Mesenchymal stem cell (in vitro differentiated cells and primary cell): ENCODE results near the gene SCARF2.
"Not testable (repeated sequence)": the region's sequence is repeated elsewhere in the genome, so short reads cannot be mapped to it uniquely, and the experiment has no call there.

ENCODE experiments used
- DNase-seq: peaks from one replicate; pipeline ENCODE4 v3.0.0-alpha.2; 2013
- H2AFZ ChIP-seq: one replicate; pipeline ENCODE4 v1.6.1; 2013; ENCODE audit warnings: low read depth, mild to moderate bottlenecking, control low read depth, inconsistent platforms, low read length, moderate library complexity
- H2AK5ac ChIP-seq: 2 replicates; pipeline ENCODE4 v1.6.1; 2013; ENCODE audit warnings: low read length, moderate library complexity, mild to moderate bottlenecking, inconsistent platforms; ENCODE audit not compliant: severe bottlenecking
- H2BK120ac ChIP-seq: one replicate; pipeline ENCODE4 v1.6.1; 2013; ENCODE audit warnings: low read depth, mild to moderate bottlenecking, inconsistent platforms, low read length, moderate library complexity
- H2BK12ac ChIP-seq, 2 experiments: one replicate each; pipeline ENCODE4 v1.6.1; 2013; ENCODE audit warnings: inconsistent platforms in 2 of 2, low read length in 2 of 2, mild to moderate bottlenecking in 2 of 2, moderate library complexity in 2 of 2, control low read depth in 1 of 2
- H2BK15ac ChIP-seq: one replicate; pipeline ENCODE4 v1.6.1; 2013; ENCODE audit warnings: mild to moderate bottlenecking, low read depth, inconsistent platforms; ENCODE audit not compliant: poor library complexity, severe bottlenecking
- H2BK5ac ChIP-seq: 2 replicates; pipeline ENCODE4 v1.6.1; 2013; ENCODE audit warnings: low read depth, mild to moderate bottlenecking, low read length, control low read depth, inconsistent platforms; ENCODE audit not compliant: poor library complexity, severe bottlenecking
- H3K14ac ChIP-seq, 2 experiments: one replicate each; pipeline ENCODE4 v1.6.1; 2013; ENCODE audit warnings: inconsistent platforms in 2 of 2, low read length in 2 of 2, control low read depth in 1 of 2, mild to moderate bottlenecking in 1 of 2, moderate library complexity in 1 of 2
- H3K18ac ChIP-seq, 2 experiments: one replicate each; pipeline ENCODE4 v1.6.1; 2013; ENCODE audit warnings: inconsistent platforms in 2 of 2, low read length in 2 of 2, control low read depth in 1 of 2, low read depth in 1 of 2, mild to moderate bottlenecking in 1 of 2
- H3K23ac ChIP-seq, 2 experiments: one replicate each; pipeline ENCODE4 v1.6.1; 2013; ENCODE audit warnings: inconsistent platforms in 2 of 2, low read length in 2 of 2, mild to moderate bottlenecking in 2 of 2, moderate library complexity in 2 of 2, control low read depth in 1 of 2
- H3K27ac ChIP-seq: 2 replicates; pipeline ENCODE4 v1.5.1; 2013; ENCODE audit warnings: mild to moderate bottlenecking, moderate library complexity, low read length, control low read depth, inconsistent platforms; ENCODE audit not compliant: poor library complexity, severe bottlenecking
- H3K27me3 ChIP-seq, 2 experiments: 2 replicates each; pipeline versions ENCODE4 v1.6.1 to v1.7.0; 2013; ENCODE audit warnings: low read length in 2 of 2, mild to moderate bottlenecking in 2 of 2, moderate library complexity in 2 of 2, control low read depth in 1 of 2, inconsistent platforms in 1 of 2; ENCODE audit not compliant: control insufficient read depth in 1 of 2, insufficient read depth in 1 of 2
- H3K36me3 ChIP-seq, 2 experiments: 2 replicates each; pipeline versions ENCODE4 v1.6.1 to v1.7.0; 2013; ENCODE audit warnings: low read length in 2 of 2, control low read depth in 1 of 2, inconsistent platforms in 1 of 2, low read depth in 1 of 2, mild to moderate bottlenecking in 1 of 2; ENCODE audit not compliant: insufficient read depth in 2 of 2, control insufficient read depth in 1 of 2
- H3K4ac ChIP-seq, 2 experiments: one replicate each; pipeline ENCODE4 v1.6.1; 2013; ENCODE audit warnings: inconsistent platforms in 2 of 2, low read length in 2 of 2, mild to moderate bottlenecking in 2 of 2, moderate library complexity in 2 of 2, control low read depth in 1 of 2, low read depth in 1 of 2
- H3K4me1 ChIP-seq: 2 replicates; pipeline ENCODE4 v1.6.1; 2013; ENCODE audit warnings: low read depth, low read length, control low read depth; ENCODE audit not compliant: control insufficient read depth, insufficient read depth
- H3K4me2 ChIP-seq: 2 replicates; pipeline ENCODE4 v1.6.1; 2013; ENCODE audit warnings: low read length, mild to moderate bottlenecking, inconsistent platforms; ENCODE audit not compliant: poor library complexity, severe bottlenecking
- H3K4me3 ChIP-seq, 2 experiments: 2 replicates each; pipeline versions ENCODE4 v1.5.1 to v1.7.0; 2013; ENCODE audit warnings: low read length in 2 of 2, mild to moderate bottlenecking in 2 of 2, control low read depth in 1 of 2, low read depth in 1 of 2; ENCODE audit not compliant: insufficient read depth in 1 of 2
- H3K79me1 ChIP-seq: replicated peaks from 2 replicates; pipeline ENCODE4 v1.6.1; 2013; ENCODE audit warnings: mild to moderate bottlenecking, control low read depth, low read length, inconsistent platforms; ENCODE audit not compliant: poor library complexity, severe bottlenecking
- H3K9ac ChIP-seq: 2 replicates; pipeline ENCODE4 v1.7.0; 2013; ENCODE audit warnings: mild to moderate bottlenecking, low read length, moderate library complexity
- H3K9me3 ChIP-seq: 2 replicates; pipeline ENCODE4 v1.7.0; 2013; ENCODE audit warnings: mild to moderate bottlenecking, low read length; ENCODE audit not compliant: control insufficient read depth
- H4K8ac ChIP-seq: one replicate; pipeline ENCODE4 v1.6.1; 2013; ENCODE audit warnings: inconsistent platforms, mild to moderate bottlenecking, low read length, moderate library complexity
- H4K91ac ChIP-seq: one replicate; pipeline ENCODE4 v1.6.1; 2013; ENCODE audit warnings: mild to moderate bottlenecking, low read length, inconsistent platforms
- WGBS: methylation state at CpG from one replicate; pipeline ENCODE4 v1.1.7; 2013; ENCODE audit warnings: mixed read lengths; 5-methylcytosine and 5-hydroxymethylcytosine counted together

Gene SCARF2

GRCh38 chr22:20475115-20475436 lies 37.5 kb upstream of the SCARF2 start:
- Histone ChIP-seq H2AFZ (no peak overlapping the region), H4K8ac (no peak overlapping the region), H2BK5ac (no peak overlapping the region), H3K36me3 (peaks cover 13 to 17% of the 10 kb centered on the region in 2 experiments), H3K79me1 (peaks cover 1% of the 10 kb centered on the region), H3K4me3 (no peak overlapping the region), H2BK12ac (no peak overlapping the region), H3K4me2 (no peak overlapping the region), H3K4me1 (peaks cover 2% of the 10 kb centered on the region), H3K9ac (no peak overlapping the region), H2BK120ac (no peak overlapping the region), H4K91ac (no peak overlapping the region), H3K27me3 (no peaks in the 10 kb centered on the region), H3K9me3 (no peaks in the 10 kb centered on the region), H3K23ac (no peak overlapping the region), H2AK5ac (no peak overlapping the region), H3K4ac (no peak overlapping the region), H2BK15ac (no peak overlapping the region), H3K14ac (no peak overlapping the region), H3K27ac (no peak overlapping the region), H3K18ac (no peak overlapping the region)
- no peak for DNase-seq
- WGBS, result 100% methylated on average over 1 of the region's 4 CpGs

- no peak overlapping the region for H3K9ac ChIP-seq
- H3K4me2 ChIP-seq, result no peak overlapping the region
- H3K9me3 ChIP-seq, result no peaks in the 10 kb centered on the region
- no peak overlapping the region for H2BK5ac ChIP-seq
- no peak overlapping the region for H3K27ac ChIP-seq
- H3K36me3 ChIP-seq, result peaks cover 22 to 38% of the 10 kb centered on the region in 2 experiments
- no peak overlapping the region for H3K4ac ChIP-seq
- H3K4me1 ChIP-seq, result peaks cover 2% of the 10 kb centered on the region
- H2BK15ac ChIP-seq, result no peak overlapping the region
- H3K14ac ChIP-seq, result no peak overlapping the region
- 93% methylated on average over 6 of the region's 11 CpGs for WGBS
- no peak overlapping the region for H2BK12ac ChIP-seq
- H2AFZ ChIP-seq, result no peak overlapping the region
- H2AK5ac ChIP-seq, result no peak overlapping the region
- DNase-seq, result no peak
- no peak overlapping the region for H2BK120ac ChIP-seq
- H3K4me3 ChIP-seq, result no peak overlapping the region
- H3K23ac ChIP-seq, result no peak overlapping the region
- H4K8ac ChIP-seq, result no peak overlapping the region
- H3K18ac ChIP-seq, result no peak overlapping the region
- no peak overlapping the region for H4K91ac ChIP-seq
- H3K27me3 ChIP-seq, result no peaks in the 10 kb centered on the region
- H3K79me1 ChIP-seq, result peaks cover 1% of the 10 kb centered on the region
Measured at GRCh38 chr22:20472629-20473442, 35.2 kb upstream of the SCARF2 start.

GRCh38 chr22:20471126-20471833 lies 33.7 kb upstream of the SCARF2 start:
- Histone ChIP-seq H3K4me1 (peaks cover 2% of the 10 kb centered on the region), H3K9me3 (no peaks in the 10 kb centered on the region), H4K91ac (no peak overlapping the region), H4K8ac (no peak overlapping the region), H2AK5ac (no peak overlapping the region), H2AFZ (no peak overlapping the region), H3K4me2 (no peak overlapping the region), H2BK5ac (no peak overlapping the region), H3K14ac (no peak overlapping the region), H3K27ac (no peak overlapping the region), H3K36me3 (peaks cover 22 to 41% of the 10 kb centered on the region in 2 experiments), H3K4ac (no peak overlapping the region), H3K9ac (no peak overlapping the region), H3K23ac (no peak overlapping the region), H3K4me3 (no peak overlapping the region), H2BK15ac (no peak overlapping the region), H3K18ac (no peak overlapping the region), H2BK12ac (no peak overlapping the region), H3K27me3 (no peaks in the 10 kb centered on the region), H2BK120ac (no peak overlapping the region), H3K79me1 (peaks cover 1% of the 10 kb centered on the region)
- WGBS, result 97% methylated on average over 8 of the region's 9 CpGs
- no peak for DNase-seq

- H3K9ac ChIP-seq, H3K18ac ChIP-seq, H3K79me1 ChIP-seq, H3K27ac ChIP-seq, H2AK5ac ChIP-seq, H3K4me2 ChIP-seq, H3K9me3 ChIP-seq, H4K8ac ChIP-seq, H4K91ac ChIP-seq, H2BK15ac ChIP-seq, H2BK12ac ChIP-seq, DNase-seq, H2AFZ ChIP-seq, H3K4me3 ChIP-seq, H3K27me3 ChIP-seq, H2BK5ac ChIP-seq, H3K4ac ChIP-seq, H3K14ac ChIP-seq, H3K4me1 ChIP-seq, H3K23ac ChIP-seq, H2BK120ac ChIP-seq: not testable (repeated sequence)
- 98% methylated on average over 2 of the region's 2 CpGs for WGBS
- H3K36me3 ChIP-seq, result peaks cover 22 to 43% of the 10 kb centered on the region in 2 experiments
Measured at GRCh38 chr22:20470525-20470924, 32.9 kb upstream of the SCARF2 start.
